ENCODE measurements around the gene NSMCE4A.
"Not testable (repeated sequence)": the region's sequence is repeated elsewhere in the genome, so short reads cannot be mapped to it uniquely, and the experiment has no call there.

NSMCE4A gene

DNA sequence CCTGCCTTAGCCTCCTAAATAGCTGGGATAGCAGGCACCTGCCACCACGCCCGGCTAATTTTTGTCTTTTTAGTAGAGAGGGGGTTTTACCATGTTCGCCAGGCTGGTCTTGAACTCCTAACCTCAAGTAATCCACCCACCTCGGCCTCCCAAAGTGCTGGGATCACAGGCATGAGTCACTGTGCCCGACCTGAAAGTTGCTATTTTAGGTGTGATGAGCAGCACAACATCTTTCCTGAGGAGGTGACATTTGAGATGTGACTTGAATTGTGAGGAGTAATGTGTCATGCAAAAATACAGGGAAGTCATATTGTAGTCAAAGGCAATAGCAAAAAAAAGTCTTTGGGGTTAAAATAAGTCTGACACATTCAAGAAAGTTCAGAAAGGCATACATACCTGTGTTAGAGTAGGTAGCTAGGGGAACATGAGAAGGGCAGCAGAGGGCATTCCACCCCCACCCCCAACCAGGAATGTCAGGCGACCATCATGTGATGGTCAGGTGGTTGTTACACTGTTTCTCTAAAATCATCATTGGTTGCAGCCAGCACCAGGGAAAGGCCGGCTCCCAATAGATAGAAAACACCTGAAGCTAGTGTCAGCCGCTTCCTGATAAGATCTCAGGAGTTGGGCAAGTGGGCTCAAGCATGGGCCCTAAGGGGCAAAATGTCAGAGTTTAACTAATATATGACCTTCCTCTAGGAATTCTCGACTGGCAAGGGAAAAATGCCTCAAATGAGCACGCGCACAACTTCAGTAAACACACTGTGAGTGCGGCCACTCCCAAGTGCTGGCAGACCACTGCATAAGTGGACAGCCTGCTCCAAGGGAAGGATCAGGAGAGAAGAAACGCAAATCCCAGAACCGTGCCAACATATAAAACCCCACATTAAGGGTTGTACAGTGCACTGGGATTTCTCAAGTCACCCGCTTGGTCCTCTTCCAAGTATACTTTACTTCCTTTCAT lies 13.6 kb upstream of the NSMCE4A start, which contains the start of gene TACC2:
Gene TACC2, plus strand, starts transcription at position 803 of the 964 bp plus-strand sequence. CDS start 32,819 bp downstream, outside the sequence.
- no peak for DNase-seq (ENCODE audit: low read depth)

DNA sequence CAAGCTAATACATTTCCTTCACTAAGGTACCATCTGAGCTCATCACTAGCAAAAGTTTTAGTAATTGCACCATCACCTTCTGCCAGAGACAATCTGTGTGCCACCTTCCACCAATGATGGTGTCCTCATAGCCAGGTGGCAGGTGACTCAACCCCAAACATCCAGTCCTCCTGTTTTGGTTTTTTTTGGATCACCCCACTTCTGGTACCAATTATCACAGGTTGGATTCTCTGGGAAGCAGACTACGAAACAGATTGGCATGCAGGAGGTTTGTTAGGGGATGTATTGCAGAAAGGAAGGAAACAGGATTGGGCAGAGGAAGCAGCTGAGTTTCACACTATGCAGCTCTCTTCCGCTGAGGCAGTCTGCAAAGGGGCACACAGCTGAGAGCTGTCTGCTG lies 9.4 kb upstream of the NSMCE4A start:
- DNase-seq (ENCODE audit: low read depth): no peak

DNA sequence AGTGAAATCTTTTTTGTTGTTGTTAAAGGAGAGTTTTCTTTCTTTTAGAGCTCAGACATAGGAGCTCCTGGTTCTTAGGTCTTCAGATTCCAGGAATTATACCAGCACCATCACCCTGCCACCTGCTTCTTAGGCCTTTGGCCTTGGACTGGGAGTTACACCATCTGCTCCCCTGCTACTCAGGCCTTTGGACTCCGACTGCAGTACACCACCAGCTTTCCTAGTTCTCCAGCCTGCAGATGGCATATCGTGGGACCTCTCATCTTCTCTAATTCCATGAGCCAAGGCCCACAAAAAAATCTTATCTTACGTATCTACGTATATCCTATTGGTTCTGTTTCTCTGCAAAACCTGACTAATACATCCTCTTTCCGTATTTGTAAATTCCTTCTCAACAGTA lies 8.8 kb upstream of the NSMCE4A start:
- DNase-seq (ENCODE audit: low read depth): no peak

DNA sequence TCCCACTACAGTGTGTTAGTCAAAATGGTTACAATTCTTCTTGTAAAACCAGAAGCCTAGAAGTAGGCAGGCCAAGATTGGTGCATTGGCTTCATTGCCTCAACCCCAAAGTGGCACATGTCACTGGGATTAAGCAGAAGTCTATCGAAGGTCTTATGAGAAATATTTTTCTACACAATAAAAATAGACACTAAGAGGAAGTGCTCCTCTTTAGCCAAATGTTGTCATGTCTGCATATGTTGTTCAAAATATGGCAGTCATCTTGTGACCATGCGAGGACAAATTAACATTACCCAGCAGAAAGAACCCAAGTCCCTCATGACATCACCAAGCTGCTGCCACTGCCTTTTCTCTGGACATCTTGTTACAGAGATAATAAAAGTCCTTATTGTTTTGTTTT lies 6.3 kb upstream of the NSMCE4A start:
- no peak for DNase-seq (ENCODE audit: low read depth)

DNA sequence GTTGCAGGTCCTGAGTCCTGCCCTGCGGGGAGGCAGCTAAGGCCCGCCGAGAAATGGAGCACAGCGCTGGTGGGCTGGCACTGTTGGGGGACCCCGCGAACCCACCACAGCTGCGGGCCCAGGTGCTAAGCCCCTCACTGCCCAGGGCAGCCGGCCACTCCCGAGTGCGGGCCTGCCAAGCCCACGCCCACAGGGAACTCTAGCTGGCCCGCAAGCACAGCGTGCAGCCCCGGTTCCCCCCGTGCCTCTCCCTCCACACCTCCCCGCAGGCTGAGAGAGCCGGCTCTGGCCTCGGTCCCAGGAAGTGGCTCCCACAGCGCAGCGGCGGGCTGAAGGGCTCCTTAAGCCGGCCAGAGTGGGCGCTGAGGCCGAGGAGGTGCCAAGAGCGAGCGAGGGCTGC lies 3.5 kb upstream of the NSMCE4A start:
- DNase-seq (ENCODE audit: low read depth): no peak

DNA sequence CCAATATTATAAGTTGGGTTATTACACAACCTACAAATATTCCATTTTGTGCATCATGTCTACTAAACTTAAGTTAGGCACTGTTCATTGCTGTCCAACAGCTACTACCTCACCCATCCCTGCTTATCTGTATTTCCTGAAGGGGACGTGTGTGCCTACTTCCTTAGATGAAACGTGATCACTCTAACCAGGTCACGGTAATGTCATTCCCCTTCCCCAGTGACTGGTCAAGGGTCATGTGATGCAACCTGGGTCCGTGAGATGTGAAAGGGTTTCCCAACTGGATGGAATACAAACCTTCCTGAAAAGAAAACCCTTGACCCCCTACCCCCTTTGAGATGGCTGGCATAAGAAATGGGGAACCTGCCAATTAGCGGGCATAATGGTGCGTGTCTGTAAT lies 1.6 kb upstream of the NSMCE4A start:
- DNase-seq (ENCODE audit: low read depth): no peak

DNA sequence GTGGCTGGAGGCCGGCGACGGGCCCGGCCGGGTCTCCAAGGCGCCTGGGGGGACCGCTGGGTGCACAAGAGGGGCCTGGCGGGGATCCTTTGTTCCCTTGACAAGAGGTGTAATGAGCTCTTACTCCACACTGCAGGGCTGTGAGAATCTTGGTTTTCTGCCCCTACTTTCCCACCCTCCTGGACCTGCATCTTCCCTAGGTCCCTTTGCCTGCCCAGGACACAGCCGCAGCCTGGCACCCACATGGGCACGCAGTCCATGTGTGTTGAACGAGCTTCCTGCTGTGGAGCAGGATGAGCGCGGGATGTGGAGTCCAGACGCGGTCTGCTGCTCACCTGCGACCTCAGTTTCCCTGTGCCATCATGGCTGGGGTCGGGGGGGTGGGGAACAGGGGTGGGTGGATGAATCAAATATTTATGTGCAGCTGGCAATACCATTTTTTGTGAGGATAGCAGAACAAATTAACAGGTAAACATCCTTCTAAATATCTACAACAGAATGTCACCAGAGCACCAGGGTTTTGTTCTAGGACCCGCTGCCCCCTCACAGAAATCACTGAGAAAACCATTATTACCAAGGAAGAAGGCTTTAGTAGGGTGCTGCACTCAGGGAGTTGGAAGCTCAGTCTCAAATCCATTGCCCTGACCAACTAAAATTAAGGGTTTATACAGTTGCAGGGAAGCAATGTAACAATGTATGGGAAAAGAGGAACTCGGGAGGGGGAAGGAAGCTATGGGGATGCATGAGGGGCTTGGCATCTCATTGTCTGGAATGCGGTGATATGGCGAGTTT lies 474 bp upstream of the NSMCE4A start:
- no peak for DNase-seq (ENCODE audit: low read depth)

DNA sequence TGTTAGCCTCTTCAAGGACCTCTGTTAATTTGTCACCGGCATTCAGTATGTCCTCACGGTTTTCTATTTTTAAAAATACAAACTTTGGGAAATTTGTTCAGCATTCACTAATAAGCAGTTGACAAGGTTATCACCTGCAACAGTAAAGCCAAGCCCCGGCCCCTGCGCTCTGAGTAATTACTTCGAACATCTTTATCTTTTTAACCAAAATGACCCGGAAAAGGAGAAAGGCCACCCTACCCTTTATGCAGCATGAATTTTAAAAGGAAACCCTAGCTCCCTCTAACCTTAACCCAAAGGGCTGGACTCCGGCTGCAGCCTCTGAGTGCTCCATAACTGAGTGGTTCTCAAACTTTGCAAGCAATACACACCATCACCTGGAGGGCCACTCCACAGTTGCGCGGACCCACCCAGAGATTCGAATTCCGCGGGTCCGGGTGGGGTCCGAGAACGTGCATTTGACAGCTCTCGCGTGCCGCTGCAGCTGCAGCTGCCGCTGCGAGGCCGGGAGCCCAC lies 940 bp downstream of the NSMCE4A start:
- no peak for DNase-seq (ENCODE audit: low read depth)

DNA sequence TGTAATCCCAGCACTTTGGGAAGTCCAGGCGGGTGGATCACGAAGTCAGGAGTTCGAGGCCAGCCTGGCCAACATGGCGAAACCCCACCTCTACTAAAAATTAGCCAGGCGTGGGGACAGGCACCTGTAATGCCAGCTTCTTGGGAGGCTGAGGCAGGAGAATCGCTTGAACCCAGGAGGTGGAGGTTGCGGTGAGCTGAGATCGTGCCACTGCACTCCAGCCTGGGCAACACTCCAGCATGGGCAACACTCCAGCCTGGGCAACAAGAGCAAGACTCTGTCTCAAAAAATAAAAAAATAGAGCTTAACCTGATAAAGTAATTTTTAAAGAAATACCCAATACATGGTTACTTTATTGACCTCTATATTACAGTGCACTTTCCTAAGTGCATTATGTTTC lies 5.9 kb downstream of the NSMCE4A start:
- DNase-seq (ENCODE audit: low read depth): not testable (repeated sequence)

DNA sequence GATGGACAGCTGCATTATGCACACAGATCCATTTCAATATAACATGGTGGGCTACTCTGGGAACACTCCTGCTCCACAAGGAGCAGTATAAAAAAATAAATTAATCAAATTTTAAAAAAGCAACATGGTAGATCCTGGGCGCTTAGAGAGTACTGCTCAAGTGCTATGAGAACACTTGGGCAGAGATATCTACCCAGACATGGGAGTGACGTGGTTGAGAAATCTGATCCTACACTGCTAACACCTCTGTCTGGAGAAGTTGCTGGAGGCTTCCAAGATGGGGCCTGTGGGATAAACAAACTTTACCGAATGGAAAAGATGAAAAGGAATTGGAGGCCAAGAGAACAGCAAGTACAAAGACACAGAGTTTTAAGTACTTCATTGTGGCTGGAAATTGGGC lies 9.0 kb downstream of the NSMCE4A start:
- DNase-seq (ENCODE audit: low read depth): no peak

DNA sequence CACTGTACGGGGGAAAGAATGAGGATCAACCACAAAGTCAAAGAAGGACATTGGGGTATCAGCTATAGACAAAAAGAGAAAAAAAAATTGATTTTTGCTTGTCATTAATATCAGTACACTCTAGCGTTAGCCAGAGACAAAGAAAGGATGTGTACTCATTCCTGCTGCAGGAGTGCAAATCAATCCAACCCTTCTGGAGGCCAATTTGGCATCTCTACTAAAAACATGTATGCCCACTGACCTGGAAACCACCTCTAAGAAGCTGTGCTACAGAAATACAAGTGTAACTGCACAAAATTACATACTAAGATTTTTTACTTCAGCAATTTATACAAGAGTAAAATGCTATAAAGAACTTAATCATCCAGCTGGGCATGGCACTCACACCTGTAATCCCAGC lies 13.6 kb downstream of the NSMCE4A start:
- DNase-seq (ENCODE audit: low read depth): no peak

DNA sequence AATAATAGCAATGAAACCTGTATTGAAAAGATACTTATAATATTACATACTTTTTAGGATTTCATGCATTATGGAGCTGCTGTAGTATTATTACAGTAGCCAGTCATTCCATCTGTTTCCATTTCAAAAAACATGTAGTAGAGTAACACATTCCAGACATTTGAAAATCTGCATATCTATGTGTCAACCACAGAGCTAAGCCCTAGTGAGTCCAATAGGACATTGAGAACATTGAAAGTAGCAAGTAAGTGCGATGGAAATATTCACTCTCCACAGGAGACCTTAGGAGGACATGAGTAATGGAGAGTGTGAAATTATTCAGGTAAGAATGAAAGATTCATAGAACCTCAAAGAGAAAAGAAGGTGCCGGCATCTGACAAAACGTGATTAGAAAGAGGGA lies 15.3 kb downstream of the NSMCE4A start:
- DNase-seq (ENCODE audit: low read depth): no peak

DNA sequence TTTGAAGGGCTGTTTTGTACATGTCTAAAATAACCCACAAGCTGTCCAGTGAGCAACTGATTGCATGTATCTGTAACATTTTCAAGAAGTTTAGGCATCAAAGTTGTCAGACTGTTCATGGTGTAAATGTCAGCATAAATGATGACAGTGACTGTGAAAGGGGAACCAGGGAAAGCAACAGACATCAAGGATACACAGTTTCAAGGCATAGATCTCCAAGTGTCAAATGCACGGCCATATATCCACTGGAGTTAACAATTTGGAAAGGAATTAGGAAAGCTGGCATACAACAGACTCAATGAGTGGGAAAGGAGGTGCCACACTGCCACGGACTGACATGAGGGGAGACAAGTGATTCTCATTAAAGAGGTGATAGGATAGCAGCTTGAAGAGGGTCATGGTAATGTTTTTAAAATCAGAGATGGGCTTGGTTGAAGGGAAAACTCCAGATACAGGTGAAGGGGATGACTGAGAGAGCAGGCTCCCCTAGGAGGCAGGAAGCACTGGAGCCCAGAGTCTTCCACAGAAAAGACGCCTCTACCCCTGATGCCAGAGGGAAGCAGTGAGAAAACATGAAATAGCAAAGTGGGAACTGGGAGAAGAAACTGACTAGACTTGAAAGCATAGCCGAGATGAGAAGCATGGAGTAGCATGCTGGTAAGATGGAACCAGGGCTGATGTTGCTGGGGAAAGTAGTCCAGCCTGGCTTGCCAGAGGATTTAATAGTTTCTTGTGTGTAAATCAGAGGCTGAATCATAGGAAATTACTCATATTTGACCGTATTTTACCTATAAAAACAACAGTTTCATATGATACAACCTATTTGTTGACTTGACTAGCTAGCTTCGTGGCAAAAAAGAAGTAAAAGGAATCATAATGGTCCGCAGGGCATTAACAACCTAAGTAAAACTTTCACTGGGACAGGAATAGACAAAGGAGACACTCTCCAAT lies 18.6 kb downstream of the NSMCE4A start:
- DNase-seq (ENCODE audit: low read depth): no peak

DNA sequence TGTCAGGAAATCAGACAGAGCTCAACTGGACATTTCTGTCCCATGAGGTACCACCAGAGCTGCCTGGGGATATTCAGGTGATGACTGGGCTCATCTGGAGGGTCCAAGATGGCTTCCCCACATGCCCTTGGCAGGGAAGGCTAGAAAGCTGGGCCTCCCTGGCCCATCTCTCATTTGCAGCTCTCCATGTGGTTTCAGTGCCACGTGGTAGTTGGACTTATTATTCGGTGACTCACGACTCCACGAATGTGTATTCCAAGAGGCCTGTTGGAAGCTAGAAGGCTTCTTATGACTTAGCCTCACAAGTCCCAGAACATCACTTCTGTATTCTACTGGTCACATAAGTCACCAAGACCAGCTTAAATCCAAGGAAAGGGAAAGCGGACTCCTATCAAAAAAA lies 22.8 kb downstream of the NSMCE4A start:
- DNase-seq (ENCODE audit: low read depth): no peak

DNA sequence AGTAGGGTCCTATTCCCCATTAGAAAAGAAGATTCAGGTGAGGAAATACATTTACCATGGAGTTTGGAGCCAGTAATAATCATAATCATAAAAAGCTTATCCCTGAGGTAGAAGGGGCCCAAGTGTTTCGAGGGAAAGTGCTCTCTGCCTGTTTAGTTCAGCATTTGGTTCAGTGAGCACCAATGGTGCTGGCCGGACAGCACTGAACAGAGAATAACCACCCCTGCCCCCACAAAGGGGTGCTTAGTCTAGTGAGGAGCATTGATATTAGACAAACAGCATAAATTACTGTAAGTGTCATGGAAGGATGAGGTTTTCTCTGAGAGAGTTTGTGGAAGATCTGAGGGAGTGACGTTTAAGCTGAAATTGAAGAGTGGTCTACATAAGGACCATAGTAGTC lies 25.6 kb downstream of the NSMCE4A start:
- DNase-seq (ENCODE audit: low read depth): no peak

DNA sequence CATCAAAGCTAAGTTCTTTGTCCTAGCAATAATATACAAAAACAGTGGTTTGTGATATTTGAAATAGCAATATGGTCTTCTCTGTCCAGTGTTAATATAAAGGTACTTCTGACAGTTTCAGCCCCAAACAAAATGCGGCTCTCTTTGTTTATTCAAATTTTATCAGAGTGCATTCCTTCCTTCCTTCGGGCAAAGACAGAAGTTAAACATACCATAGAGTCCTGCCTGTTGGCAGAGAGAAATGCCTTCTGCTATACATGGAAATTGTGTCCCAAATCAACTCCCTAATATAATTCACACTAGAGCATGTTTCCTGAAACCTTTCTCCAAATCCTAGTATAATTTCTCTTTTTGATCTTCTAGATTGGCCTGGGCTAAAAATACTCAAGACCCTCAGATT lies 26.0 kb downstream of the NSMCE4A start:
- no peak for DNase-seq (ENCODE audit: low read depth)

DNA sequence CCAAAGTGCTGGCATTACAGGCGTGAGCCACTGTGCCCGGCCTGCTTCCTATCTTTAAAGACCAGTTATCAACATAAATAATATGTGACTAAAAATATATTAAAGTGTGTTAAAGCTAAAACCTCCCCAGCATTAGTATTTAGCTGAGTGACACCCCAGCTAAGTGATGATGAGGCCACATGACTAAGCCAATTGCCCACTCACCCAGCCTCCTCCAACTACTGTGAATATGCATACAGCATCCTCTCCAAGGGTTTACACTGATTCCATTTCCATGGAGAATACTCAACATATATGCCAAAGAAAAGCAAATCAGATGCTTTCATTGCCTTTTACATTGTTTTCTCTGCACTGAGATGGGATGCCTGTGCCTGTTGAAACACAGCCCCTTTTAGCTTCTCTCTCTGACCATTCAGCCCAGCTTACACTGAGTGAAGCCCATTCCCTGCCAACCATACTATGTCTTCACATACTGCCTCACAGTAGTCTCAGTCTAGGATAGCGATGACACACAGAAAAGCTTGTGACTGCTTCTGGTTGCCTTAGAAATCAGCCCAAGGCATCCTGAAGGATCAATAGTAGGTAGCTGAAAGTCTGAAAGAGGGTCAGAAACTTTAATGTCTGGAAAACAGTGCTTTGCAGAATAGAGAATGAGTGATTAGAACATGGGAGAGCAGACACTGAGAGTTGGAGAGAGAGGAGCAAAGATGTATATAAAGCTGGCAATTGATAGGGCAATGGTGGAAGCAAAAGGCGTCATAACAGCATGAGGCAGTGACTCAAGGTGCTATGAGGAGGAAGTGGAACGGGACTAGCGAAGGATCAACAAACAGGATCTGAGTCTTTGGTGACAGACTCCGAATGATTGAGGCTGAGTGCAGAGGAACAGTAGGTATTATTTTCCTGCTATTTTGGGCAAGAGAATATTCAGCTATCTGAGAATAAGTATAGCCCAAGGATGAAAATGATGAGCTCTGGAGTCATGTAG lies 27.4 kb downstream of the NSMCE4A start:
- DNase-seq (ENCODE audit: low read depth): no peak

DNA sequence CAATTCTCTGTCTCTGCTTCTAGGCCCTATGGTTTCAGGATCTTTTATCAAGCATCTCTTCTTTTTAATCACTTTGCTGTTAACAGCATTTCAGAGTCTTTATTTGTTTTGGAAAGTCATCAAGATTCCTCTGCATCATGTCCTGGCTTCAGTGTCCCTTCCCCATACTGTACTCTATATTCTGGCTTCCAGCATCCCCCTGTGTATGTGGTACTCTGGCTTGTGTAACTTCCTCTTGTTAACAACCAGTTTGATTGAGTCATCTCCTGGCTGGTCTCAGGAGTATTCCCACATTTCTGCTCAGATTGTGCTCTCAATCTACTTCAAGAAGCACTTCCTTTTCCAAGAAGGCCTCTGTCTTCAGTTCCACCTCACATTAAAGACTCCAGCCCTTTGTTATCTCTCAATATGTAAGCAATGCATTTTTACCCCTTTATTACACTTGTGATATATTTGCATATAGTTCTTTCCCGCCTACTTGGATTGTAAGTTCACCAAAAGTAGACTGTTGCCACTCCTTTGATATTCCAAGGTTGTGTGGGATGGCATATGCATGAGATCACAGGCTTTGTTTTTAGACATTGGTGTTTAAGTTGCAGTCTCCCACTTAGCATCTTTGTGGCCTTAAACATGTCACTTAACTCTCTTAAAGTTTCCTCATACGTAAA lies 32.1 kb downstream of the NSMCE4A start:
- DNase-seq (ENCODE audit: low read depth): peak; percentile 83

DNA sequence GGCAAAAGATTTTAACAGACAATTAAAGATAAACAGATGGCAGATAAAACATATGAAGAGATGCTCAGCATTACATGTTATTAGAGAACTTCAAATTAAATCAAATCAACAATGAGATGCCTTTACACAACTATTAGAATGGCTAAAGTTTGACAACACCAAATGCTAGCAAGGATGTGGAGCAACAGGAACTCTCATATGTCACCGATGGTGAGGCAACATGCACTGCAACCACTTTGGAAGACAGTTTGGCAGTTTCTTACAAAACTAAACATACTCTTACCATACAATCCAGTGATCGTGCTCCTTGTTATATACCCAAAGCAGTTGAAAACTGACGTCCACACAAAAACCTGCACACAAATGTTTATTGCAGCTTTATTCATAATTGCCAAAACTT lies 33.5 kb downstream of the NSMCE4A start:
- no peak for DNase-seq (ENCODE audit: low read depth)

DNA sequence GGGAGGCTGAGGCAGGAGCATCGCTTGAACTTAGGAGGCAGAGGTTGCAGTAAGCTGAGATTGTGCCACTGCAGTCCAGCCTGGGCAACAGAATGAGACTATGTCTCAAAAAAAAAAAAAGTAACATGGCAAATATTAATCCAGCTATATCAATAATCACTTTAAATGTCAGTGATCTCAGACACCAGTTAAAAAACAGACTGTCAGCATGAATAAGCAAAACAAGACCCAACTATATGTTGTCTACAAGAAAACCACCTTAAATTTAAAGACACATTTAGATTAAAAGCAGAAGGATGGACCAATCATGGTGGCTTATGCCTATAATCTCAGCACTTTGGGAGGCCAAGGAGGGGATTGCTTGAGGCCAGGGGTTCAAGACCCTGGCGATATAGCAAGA lies 38.7 kb downstream of the NSMCE4A start:
- no peak for DNase-seq (ENCODE audit: low read depth)

All from fibroblast of the conjunctiva (primary cell).